ENCODE measurements around the gene LIN7C.

The LIN7C gene

DNA sequence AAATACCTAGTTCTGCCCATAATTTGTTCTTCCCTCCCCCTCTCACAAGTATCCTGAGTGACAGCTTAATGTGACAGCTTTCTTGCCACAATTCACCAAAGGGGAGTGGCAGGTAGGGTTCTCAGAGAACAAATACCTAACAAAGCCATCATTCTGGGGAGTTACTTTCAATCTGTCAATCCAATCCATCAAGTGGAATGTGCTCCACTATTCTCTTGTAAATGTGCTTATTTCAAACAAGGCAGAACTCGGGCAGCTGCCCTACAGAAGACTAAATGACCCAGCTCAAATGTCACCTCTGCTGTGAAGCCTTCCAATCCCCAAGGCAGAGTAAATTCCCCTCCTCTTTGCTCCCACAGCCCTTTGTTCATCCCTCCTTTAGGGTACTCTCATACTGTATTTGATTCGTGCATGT lies 61.8 kb downstream of the LIN7C start:
- no peak for DNase-seq
